WTC11 (cell line): ENCODE measurements around the gene NUP210. TPM values are rescaled to one million over a fixed set of nuclear protein-coding genes. Genes with fewer than 3 reads are reported as not detected.

Experiments
- ATAC-seq: fragments of 200-7000 bp; cut with Tn5 transposase; 2 replicates; pipeline ENCODE4 v1.10.0; 2021; ENCODE audit warnings: mild to moderate bottlenecking, moderate library complexity
- CTCF ChIA-PET: fragments of 300-600 bp; sonication (Branson Sonifier 250); formaldehyde crosslinking; loops from one replicate; lab custom pipeline; 2021; ENCODE audit warnings: antibody characterized with exemption; lab: Charles Lee
- POLR2A ChIA-PET: fragments of 350-600 bp; sonication (Branson Sonifier 250); formaldehyde crosslinking; loops from one replicate; lab custom pipeline; 2021; ENCODE audit warnings: antibody characterized with exemption; lab: Charles Lee
- DNase-seq: peaks from one replicate; pipeline ENCODE4 v3.0.0; 2021; ENCODE audit warnings: low spot score
- H3K27ac Mint-ChIP-seq: 2 replicates; pipeline ENCODE4 v1.8.0; 2021; ENCODE audit warnings: mixed read lengths
- H3K27me3 Mint-ChIP-seq: 2 replicates; pipeline ENCODE4 v1.8.0; 2021; ENCODE audit warnings: low read depth, mild to moderate bottlenecking, moderate library complexity, mixed read lengths
- H3K36me3 Mint-ChIP-seq: 2 replicates; pipeline ENCODE4 v1.8.0; 2021; ENCODE audit warnings: mixed read lengths
- H3K4me1 Mint-ChIP-seq: 2 replicates; pipeline ENCODE4 v1.8.0; 2022; ENCODE audit warnings: mixed read lengths
- H3K4me3 Mint-ChIP-seq: 2 replicates; pipeline ENCODE4 v1.8.0; 2021; ENCODE audit warnings: mild to moderate bottlenecking, moderate library complexity, mixed read lengths
- H3K9me3 Mint-ChIP-seq: 2 replicates; pipeline ENCODE4 v1.8.0; 2021; ENCODE audit warnings: mixed read lengths
- ATF1 ChIP-seq: sonication (generic); formaldehyde crosslinking; IDR thresholded peaks from 2 replicates; pipeline ENCODE4 v1.8.1; 2023; ENCODE audit warnings: mild to moderate bottlenecking, moderate library complexity, missing genetic modification reagents
- CREM ChIP-seq: sonication (generic); formaldehyde crosslinking; IDR thresholded peaks from 2 replicates; pipeline ENCODE4 v1.8.1; 2022; ENCODE audit warnings: mild to moderate bottlenecking, missing genetic modification reagents, moderate library complexity
- ELF4 ChIP-seq: sonication (generic); formaldehyde crosslinking; IDR thresholded peaks from 2 replicates; pipeline ENCODE4 v1.8.1; 2022; ENCODE audit warnings: low read depth, mild to moderate bottlenecking, moderate library complexity, missing genetic modification reagents
- EMX1 ChIP-seq: fragments of 250-450 bp; sonication (Bioruptor Pico); IDR thresholded peaks from 2 replicates; pipeline ENCODE4 v1.8.0; 2021; ENCODE audit warnings: mild to moderate bottlenecking
- ESRRA ChIP-seq: sonication (generic); formaldehyde crosslinking; IDR thresholded peaks from 2 replicates; pipeline ENCODE4 v1.8.1; 2022; ENCODE audit warnings: mild to moderate bottlenecking, missing genetic modification reagents, borderline replicate concordance
- FOXK1 ChIP-seq: sonication (generic); formaldehyde crosslinking; IDR thresholded peaks from 2 replicates; pipeline ENCODE4 v1.8.0; 2022; ENCODE audit warnings: mild to moderate bottlenecking, moderate library complexity, missing genetic modification reagents
- NR2C2 ChIP-seq: sonication (generic); formaldehyde crosslinking; IDR thresholded peaks from 2 replicates; pipeline ENCODE4 v1.8.0; 2022; ENCODE audit warnings: mild to moderate bottlenecking, missing genetic modification reagents
- NR3C1 ChIP-seq: sonication (generic); formaldehyde crosslinking; conservative IDR thresholded peaks from 2 replicates; pipeline ENCODE4 v1.8.1; 2023; ENCODE audit warnings: low read depth, mild to moderate bottlenecking, missing genetic modification reagents
- RELA ChIP-seq: sonication (generic); formaldehyde crosslinking; IDR thresholded peaks from 2 replicates; pipeline ENCODE4 v1.8.1; 2022; ENCODE audit warnings: missing genetic modification reagents, mild to moderate bottlenecking, borderline replicate concordance
- SP1 ChIP-seq: sonication (generic); formaldehyde crosslinking; conservative IDR thresholded peaks from 2 replicates; pipeline ENCODE4 v1.8.1; 2022; ENCODE audit warnings: missing genetic modification reagents
- TCF7 ChIP-seq: sonication (generic); formaldehyde crosslinking; IDR thresholded peaks from 2 replicates; pipeline ENCODE4 v1.8.0; 2022; ENCODE audit warnings: mild to moderate bottlenecking, low read depth, missing genetic modification reagents, moderate library complexity
- total RNA-seq: library from RNA; stranded (reverse); gene quantifications from 3 replicates; pipeline ENCODE4 v1.2.3, GENCODE V29; 2021
- TF ChIP-seq, protein P1 (sequence below): fragments of 250-450 bp; sonication (Bioruptor Pico); IDR thresholded peaks from 2 replicates; pipeline ENCODE4 v1.9.0; 2021; ENCODE audit warnings: mild to moderate bottlenecking
- TF ChIP-seq, protein P2 (sequence below): fragments of 250-450 bp; sonication (Bioruptor Pico); IDR thresholded peaks from 2 replicates; pipeline ENCODE4 v1.9.0; 2021; ENCODE audit warnings: moderate library complexity, mild to moderate bottlenecking, inconsistent platforms, borderline replicate concordance
- TF ChIP-seq, protein P3 (sequence below): sonication (generic); formaldehyde crosslinking; IDR thresholded peaks from 2 replicates; pipeline ENCODE4 v1.8.0; 2023; ENCODE audit warnings: mild to moderate bottlenecking, missing genetic modification reagents
- TF ChIP-seq, protein P4 (sequence below): sonication (generic); formaldehyde crosslinking; IDR thresholded peaks from 2 replicates; pipeline ENCODE4 v1.8.1; 2022; ENCODE audit warnings: low read depth, missing genetic modification reagents, borderline replicate concordance
- TF ChIP-seq, protein P5 (sequence below): fragments of 250-450 bp; sonication (Bioruptor Pico); IDR thresholded peaks from 2 replicates; pipeline ENCODE4 v1.9.0; 2021; ENCODE audit warnings: mild to moderate bottlenecking, borderline replicate concordance
- TF ChIP-seq, protein P6 (sequence below): sonication (generic); formaldehyde crosslinking; IDR thresholded peaks from 2 replicates; pipeline ENCODE4 v1.8.1; 2023; ENCODE audit warnings: mild to moderate bottlenecking, missing genetic modification reagents, moderate library complexity
- TF ChIP-seq, protein P7 (sequence below): sonication (generic); formaldehyde crosslinking; IDR thresholded peaks from 2 replicates; pipeline ENCODE4 v1.8.0; 2022; ENCODE audit warnings: mild to moderate bottlenecking, missing genetic modification reagents
- TF ChIP-seq, protein P8 (sequence below): sonication (generic); formaldehyde crosslinking; IDR thresholded peaks from 2 replicates; pipeline ENCODE4 v1.8.1; 2022; ENCODE audit warnings: missing genetic modification reagents, borderline replicate concordance

The NUP210 gene
- total RNA-seq, 1 experiment from 2014 or later, result 59.2 TPM

DNA sequence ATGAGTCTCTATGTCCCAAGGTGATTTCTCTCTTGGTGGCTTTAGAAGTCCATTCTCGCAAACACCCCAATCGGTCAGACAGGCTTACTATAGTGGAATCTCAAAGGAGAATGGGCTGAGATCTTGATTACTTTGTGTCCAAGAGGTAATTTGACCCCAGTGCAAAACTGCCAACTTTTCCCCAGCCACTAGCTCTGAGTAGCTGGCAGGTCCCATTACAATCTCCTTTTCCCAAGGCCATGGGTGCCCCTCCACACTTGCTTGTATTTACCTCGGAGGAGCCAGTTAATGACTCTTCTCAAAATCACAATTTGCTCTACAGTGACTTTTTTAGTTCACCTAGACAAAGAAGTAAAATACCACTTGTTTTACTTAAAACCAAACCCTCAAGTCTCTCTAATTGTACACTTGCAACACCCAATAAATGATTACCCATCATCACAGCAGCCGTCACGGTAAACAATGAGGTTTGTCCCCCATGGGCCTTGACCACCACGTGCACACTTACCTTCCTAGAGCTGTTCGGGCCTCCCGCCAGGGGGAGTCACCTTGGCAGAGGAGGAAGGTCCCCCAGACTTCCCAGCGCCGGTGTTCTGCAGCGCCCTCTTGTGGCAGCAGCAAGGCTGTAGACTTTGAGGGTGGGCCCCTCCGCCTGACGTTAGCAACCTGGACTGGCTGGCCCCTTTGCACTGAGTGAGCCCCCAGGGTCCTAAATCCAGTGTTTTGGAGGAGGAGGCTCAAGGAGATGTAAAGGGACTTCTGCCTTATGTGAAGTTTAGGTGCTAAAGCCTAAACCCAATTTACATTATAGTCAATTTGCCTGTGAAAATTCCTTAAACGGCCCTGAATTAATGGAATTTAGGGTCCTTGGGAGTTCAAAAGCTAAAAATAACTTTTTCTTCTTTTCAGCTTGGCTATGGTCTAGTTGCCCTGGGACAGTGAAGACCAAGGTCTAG lies 41.3 kb upstream of the NUP210 start:
- H3K27ac Mint-ChIP-seq, result 0 out of 2 replicates have a peak overlapping the region, but pooled peaks have one; percentile 41
- ATAC-seq, result peak; percentile 98
- no peaks in the 10 kb centered on the region for H3K36me3 Mint-ChIP-seq
- peak; percentile 93 for DNase-seq
- ChIA-PET CTCF (interaction anchor here (0.6 to 4.2 kb wide), 42 partner anchors 9 to 605 kb away, joined by 3 to 30 read pairs (median 4); partner anchors contain the start of gene HDAC11), POLR2A (interaction anchor here (0.5 to 1.6 kb wide), 2 partner anchors 9 to 717 kb away, joined by 3 to 4 read pairs; no protein-coding TSS in a partner anchor)
- no peak overlapping the region for H3K4me3 Mint-ChIP-seq
- peaks cover 14% of the 10 kb centered on the region for H3K4me1 Mint-ChIP-seq
- no peaks in the 10 kb centered on the region for H3K9me3 Mint-ChIP-seq
- peaks cover 34% of the 10 kb centered on the region for H3K27me3 Mint-ChIP-seq
- TF ChIP-seq, protein P1, sequence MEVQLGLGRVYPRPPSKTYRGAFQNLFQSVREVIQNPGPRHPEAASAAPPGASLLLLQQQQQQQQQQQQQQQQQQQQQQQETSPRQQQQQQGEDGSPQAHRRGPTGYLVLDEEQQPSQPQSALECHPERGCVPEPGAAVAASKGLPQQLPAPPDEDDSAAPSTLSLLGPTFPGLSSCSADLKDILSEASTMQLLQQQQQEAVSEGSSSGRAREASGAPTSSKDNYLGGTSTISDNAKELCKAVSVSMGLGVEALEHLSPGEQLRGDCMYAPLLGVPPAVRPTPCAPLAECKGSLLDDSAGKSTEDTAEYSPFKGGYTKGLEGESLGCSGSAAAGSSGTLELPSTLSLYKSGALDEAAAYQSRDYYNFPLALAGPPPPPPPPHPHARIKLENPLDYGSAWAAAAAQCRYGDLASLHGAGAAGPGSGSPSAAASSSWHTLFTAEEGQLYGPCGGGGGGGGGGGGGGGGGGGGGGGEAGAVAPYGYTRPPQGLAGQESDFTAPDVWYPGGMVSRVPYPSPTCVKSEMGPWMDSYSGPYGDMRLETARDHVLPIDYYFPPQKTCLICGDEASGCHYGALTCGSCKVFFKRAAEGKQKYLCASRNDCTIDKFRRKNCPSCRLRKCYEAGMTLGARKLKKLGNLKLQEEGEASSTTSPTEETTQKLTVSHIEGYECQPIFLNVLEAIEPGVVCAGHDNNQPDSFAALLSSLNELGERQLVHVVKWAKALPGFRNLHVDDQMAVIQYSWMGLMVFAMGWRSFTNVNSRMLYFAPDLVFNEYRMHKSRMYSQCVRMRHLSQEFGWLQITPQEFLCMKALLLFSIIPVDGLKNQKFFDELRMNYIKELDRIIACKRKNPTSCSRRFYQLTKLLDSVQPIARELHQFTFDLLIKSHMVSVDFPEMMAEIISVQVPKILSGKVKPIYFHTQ, result no peak
- TF ChIP-seq, protein P2, sequence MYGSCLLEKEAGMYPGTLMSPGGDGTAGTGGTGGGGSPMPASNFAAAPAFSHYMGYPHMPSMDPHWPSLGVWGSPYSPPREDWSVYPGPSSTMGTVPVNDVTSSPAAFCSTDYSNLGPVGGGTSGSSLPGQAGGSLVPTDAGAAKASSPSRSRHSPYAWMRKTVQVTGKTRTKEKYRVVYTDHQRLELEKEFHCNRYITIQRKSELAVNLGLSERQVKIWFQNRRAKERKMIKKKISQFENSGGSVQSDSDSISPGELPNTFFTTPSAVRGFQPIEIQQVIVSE (CRISPR knock-in tag), result no peak
- TF ChIP-seq SP1 (CRISPR knock-in tag), result peak; percentile 70
- no peak for TF ChIP-seq TCF7 (CRISPR knock-in tag)
- TF ChIP-seq, protein P3, sequence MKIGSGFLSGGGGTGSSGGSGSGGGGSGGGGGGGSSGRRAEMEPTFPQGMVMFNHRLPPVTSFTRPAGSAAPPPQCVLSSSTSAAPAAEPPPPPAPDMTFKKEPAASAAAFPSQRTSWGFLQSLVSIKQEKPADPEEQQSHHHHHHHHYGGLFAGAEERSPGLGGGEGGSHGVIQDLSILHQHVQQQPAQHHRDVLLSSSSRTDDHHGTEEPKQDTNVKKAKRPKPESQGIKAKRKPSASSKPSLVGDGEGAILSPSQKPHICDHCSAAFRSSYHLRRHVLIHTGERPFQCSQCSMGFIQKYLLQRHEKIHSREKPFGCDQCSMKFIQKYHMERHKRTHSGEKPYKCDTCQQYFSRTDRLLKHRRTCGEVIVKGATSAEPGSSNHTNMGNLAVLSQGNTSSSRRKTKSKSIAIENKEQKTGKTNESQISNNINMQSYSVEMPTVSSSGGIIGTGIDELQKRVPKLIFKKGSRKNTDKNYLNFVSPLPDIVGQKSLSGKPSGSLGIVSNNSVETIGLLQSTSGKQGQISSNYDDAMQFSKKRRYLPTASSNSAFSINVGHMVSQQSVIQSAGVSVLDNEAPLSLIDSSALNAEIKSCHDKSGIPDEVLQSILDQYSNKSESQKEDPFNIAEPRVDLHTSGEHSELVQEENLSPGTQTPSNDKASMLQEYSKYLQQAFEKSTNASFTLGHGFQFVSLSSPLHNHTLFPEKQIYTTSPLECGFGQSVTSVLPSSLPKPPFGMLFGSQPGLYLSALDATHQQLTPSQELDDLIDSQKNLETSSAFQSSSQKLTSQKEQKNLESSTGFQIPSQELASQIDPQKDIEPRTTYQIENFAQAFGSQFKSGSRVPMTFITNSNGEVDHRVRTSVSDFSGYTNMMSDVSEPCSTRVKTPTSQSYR (CRISPR knock-in tag), result 0 out of 2 replicates have a peak, but pooled peaks have one; percentile 36
- TF ChIP-seq RELA (CRISPR knock-in tag), result no peak
- TF ChIP-seq, protein P4, sequence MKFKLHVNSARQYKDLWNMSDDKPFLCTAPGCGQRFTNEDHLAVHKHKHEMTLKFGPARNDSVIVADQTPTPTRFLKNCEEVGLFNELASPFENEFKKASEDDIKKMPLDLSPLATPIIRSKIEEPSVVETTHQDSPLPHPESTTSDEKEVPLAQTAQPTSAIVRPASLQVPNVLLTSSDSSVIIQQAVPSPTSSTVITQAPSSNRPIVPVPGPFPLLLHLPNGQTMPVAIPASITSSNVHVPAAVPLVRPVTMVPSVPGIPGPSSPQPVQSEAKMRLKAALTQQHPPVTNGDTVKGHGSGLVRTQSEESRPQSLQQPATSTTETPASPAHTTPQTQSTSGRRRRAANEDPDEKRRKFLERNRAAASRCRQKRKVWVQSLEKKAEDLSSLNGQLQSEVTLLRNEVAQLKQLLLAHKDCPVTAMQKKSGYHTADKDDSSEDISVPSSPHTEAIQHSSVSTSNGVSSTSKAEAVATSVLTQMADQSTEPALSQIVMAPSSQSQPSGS (CRISPR knock-in tag), result no peak
- peak; percentile 84; the same call in 1 of the 2 replicates for TF ChIP-seq ESRRA
- TF ChIP-seq, protein P5, sequence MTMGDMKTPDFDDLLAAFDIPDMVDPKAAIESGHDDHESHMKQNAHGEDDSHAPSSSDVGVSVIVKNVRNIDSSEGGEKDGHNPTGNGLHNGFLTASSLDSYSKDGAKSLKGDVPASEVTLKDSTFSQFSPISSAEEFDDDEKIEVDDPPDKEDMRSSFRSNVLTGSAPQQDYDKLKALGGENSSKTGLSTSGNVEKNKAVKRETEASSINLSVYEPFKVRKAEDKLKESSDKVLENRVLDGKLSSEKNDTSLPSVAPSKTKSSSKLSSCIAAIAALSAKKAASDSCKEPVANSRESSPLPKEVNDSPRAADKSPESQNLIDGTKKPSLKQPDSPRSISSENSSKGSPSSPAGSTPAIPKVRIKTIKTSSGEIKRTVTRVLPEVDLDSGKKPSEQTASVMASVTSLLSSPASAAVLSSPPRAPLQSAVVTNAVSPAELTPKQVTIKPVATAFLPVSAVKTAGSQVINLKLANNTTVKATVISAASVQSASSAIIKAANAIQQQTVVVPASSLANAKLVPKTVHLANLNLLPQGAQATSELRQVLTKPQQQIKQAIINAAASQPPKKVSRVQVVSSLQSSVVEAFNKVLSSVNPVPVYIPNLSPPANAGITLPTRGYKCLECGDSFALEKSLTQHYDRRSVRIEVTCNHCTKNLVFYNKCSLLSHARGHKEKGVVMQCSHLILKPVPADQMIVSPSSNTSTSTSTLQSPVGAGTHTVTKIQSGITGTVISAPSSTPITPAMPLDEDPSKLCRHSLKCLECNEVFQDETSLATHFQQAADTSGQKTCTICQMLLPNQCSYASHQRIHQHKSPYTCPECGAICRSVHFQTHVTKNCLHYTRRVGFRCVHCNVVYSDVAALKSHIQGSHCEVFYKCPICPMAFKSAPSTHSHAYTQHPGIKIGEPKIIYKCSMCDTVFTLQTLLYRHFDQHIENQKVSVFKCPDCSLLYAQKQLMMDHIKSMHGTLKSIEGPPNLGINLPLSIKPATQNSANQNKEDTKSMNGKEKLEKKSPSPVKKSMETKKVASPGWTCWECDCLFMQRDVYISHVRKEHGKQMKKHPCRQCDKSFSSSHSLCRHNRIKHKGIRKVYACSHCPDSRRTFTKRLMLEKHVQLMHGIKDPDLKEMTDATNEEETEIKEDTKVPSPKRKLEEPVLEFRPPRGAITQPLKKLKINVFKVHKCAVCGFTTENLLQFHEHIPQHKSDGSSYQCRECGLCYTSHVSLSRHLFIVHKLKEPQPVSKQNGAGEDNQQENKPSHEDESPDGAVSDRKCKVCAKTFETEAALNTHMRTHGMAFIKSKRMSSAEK, result peak; percentile 72; the same call in 1 of the 2 replicates
- TF ChIP-seq ATF1 (CRISPR knock-in tag), result no peak
- TF ChIP-seq, protein P6, sequence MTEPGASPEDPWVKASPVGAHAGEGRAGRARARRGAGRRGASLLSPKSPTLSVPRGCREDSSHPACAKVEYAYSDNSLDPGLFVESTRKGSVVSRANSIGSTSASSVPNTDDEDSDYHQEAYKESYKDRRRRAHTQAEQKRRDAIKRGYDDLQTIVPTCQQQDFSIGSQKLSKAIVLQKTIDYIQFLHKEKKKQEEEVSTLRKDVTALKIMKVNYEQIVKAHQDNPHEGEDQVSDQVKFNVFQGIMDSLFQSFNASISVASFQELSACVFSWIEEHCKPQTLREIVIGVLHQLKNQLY (CRISPR knock-in tag), result no peak
- TF ChIP-seq, protein P7, sequence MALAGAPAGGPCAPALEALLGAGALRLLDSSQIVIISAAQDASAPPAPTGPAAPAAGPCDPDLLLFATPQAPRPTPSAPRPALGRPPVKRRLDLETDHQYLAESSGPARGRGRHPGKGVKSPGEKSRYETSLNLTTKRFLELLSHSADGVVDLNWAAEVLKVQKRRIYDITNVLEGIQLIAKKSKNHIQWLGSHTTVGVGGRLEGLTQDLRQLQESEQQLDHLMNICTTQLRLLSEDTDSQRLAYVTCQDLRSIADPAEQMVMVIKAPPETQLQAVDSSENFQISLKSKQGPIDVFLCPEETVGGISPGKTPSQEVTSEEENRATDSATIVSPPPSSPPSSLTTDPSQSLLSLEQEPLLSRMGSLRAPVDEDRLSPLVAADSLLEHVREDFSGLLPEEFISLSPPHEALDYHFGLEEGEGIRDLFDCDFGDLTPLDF, result no peak
- TF ChIP-seq CREM (CRISPR knock-in tag), result peak; percentile 67
- TF ChIP-seq, protein P8, sequence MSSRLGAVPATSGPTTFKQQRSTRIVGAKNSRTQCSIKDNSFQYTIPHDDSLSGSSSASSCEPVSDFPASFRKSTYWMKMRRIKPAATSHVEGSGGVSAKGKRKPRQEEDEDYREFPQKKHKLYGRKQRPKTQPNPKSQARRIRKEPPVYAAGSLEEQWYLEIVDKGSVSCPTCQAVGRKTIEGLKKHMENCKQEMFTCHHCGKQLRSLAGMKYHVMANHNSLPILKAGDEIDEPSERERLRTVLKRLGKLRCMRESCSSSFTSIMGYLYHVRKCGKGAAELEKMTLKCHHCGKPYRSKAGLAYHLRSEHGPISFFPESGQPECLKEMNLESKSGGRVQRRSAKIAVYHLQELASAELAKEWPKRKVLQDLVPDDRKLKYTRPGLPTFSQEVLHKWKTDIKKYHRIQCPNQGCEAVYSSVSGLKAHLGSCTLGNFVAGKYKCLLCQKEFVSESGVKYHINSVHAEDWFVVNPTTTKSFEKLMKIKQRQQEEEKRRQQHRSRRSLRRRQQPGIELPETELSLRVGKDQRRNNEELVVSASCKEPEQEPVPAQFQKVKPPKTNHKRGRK (CRISPR knock-in tag), result no peak
- TF ChIP-seq EMX1 (CRISPR knock-in tag), result no peak
- TF ChIP-seq ELF4, result no peak
- peak; percentile 78; the same call in 1 of the 2 replicates for TF ChIP-seq FOXK1
- no peak for TF ChIP-seq NR2C2
- TF ChIP-seq NR3C1 (CRISPR knock-in tag), result no peak
